Brain microvascular endothelial cell (primary cell): ENCODE results near the gene ZNF746.

ENCODE experiments used
- DNase-seq: peaks from one replicate; pipeline ENCODE4 v3.0.0-alpha.2; 2020
- H3K27ac ChIP-seq: fragments of 250-450 bp; sonication (Bioruptor Pico); 2 replicates; pipeline ENCODE4 v1.5.1; 2020; ENCODE audit warnings: mild to moderate bottlenecking, moderate library complexity
- H3K27me3 ChIP-seq: fragments of 250-450 bp; sonication (Bioruptor Pico); replicated peaks from 2 replicates; pipeline ENCODE4 v1.5.1; 2020; ENCODE audit warnings: mild to moderate bottlenecking
- H3K36me3 ChIP-seq: fragments of 250-450 bp; sonication (Bioruptor Pico); replicated peaks from 2 replicates; pipeline ENCODE4 v1.5.1; 2020; ENCODE audit warnings: mild to moderate bottlenecking
- H3K4me3 ChIP-seq: 2 replicates; pipeline ENCODE4 v1.5.1; 2011; ENCODE audit warnings: low read depth, mild to moderate bottlenecking, control low read depth, low read length, moderate library complexity
- in situ Hi-C: cut with HindIII; loops from 2 replicates; pipeline ENCODE4 v1.10.0; 2017; ENCODE audit warnings: low sequenced_read_pairs, low pct_ligation_motif_present
- TF ChIP-seq, protein P1 (sequence below): IDR thresholded peaks from 2 replicates; pipeline ENCODE4 v1.5.1; 2011; ENCODE audit warnings: low read depth, mild to moderate bottlenecking, moderate library complexity, low read length, control low read depth, inconsistent platforms; ENCODE audit errors: missing control alignments

Gene ZNF746

GRCh38 chr7:149467321-149467859 is 30.2 kb downstream of the ZNF746 start:
- in situ Hi-C loops: no loop called here
- TF ChIP-seq, protein P1, sequence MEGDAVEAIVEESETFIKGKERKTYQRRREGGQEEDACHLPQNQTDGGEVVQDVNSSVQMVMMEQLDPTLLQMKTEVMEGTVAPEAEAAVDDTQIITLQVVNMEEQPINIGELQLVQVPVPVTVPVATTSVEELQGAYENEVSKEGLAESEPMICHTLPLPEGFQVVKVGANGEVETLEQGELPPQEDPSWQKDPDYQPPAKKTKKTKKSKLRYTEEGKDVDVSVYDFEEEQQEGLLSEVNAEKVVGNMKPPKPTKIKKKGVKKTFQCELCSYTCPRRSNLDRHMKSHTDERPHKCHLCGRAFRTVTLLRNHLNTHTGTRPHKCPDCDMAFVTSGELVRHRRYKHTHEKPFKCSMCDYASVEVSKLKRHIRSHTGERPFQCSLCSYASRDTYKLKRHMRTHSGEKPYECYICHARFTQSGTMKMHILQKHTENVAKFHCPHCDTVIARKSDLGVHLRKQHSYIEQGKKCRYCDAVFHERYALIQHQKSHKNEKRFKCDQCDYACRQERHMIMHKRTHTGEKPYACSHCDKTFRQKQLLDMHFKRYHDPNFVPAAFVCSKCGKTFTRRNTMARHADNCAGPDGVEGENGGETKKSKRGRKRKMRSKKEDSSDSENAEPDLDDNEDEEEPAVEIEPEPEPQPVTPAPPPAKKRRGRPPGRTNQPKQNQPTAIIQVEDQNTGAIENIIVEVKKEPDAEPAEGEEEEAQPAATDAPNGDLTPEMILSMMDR: no peak
- Histone ChIP-seq H3K27me3 (no peaks in the 10 kb centered on the region), H3K27ac (no peak overlapping the region), H3K36me3 (peaks cover 10% of the 10 kb centered on the region), H3K4me3 (no peak overlapping the region)
- DNase-seq: no peak

GRCh38 chr7:149466364-149466763 is 31.2 kb downstream of the ZNF746 start:
- Histone ChIP-seq H3K27me3 (no peaks in the 10 kb centered on the region), H3K36me3 (no peaks in the 10 kb centered on the region), H3K4me3 (no peak overlapping the region), H3K27ac (no peak overlapping the region)
- TF ChIP-seq, protein P1: no peak
- in situ Hi-C loops: no loop called here
- DNase-seq: no peak

GRCh38 chr7:149463500-149464161 is 34.0 kb downstream of the ZNF746 start:
- no peak for DNase-seq
- TF ChIP-seq, protein P1: no peak
- Histone ChIP-seq H3K27ac (no peak overlapping the region), H3K4me3 (no peak overlapping the region), H3K36me3 (no peaks in the 10 kb centered on the region), H3K27me3 (no peaks in the 10 kb centered on the region)
- in situ Hi-C loops: no loop called here

GRCh38 chr7:149462101-149462520 is 35.5 kb downstream of the ZNF746 start:
- DNase-seq: no peak
- in situ Hi-C loops: no loop called here
- Histone ChIP-seq H3K27ac (no peak overlapping the region), H3K27me3 (no peaks in the 10 kb centered on the region), H3K4me3 (no peak overlapping the region), H3K36me3 (no peaks in the 10 kb centered on the region)
- TF ChIP-seq, protein P1: no peak

DNA sequence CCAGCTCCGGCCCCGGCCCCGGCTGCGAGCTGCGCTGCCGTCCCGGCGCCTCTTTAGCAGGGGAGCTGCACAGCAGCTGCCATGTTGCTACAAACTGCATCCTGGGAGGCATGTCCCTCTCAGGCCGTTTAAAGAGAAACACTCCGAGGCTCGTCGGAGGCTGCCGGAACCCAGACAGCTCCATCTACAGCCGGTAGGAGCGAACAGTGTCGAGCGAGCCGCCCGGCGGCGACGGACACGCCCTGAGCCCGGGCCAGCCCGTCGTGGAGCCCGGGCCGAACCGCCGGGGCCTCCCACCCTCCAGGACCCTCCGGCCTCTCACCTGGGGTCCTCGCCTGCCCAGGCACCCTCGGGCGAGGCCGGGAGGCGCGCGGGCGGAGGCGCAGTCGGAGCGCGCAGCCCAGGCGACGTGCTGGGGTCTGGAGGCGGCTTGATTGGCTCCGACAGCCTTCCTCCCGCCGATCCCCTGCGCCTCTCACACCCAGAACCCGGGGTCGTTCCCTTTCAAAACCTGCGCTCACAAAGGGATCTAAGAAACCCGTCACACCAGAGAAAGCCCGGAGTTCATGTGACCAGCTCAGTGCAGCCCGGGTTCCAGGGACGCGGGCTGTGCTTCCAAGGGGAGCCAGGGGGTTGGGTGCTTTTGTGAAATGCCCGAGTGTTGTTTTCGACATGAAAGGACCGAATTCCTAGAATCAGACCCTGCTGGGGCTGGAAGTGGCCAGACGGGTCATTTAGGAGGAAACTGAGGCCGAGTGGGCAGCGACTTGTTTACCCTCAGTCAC is 36.9 kb downstream of the ZNF746 start, which contains the start of gene ZNF777:
TSS of gene ZNF777 (minus strand) at position 570 of the 785 bp plus-strand sequence. CDS start 5,040 bp downstream, outside the sequence.
- H3K27ac ChIP-seq: peak within 1 kb of the TSS; percentile 74
- H3K27me3 ChIP-seq: no peaks in the 10 kb centered on the region
- DNase-seq: peak; percentile 86
- TF ChIP-seq, protein P1: peak; percentile 63
- peak within 1 kb of the TSS; percentile 70 for H3K4me3 ChIP-seq
- peaks cover 6% of the 10 kb centered on the region for H3K36me3 ChIP-seq
- in situ Hi-C loops: no loop called here
